Measurements from ENCODE around the gene COL27A1. TPM values are rescaled to one million over a fixed set of nuclear protein-coding genes. Genes with fewer than 3 reads are reported as not detected.

COL27A1 gene
- total RNA-seq, 4 donors from 2014 or later, result 2.1 to 9.0 (median 3.8) TPM

GRCh38 chr9:114278356-114278755, 123.0 kb downstream of the COL27A1 start:
- DNase-seq, result no peak
- WGBS, 2 donors (ENCODE audit: low coverage in 1 of 2), result 61 to 69% methylated on average over 3 of the region's 3 CpGs
- in situ Hi-C loops (cut with MboI; ENCODE audit: low pct_ligation_motif_present in 1 of 4, low pct_unique_long_range_greater_than_20kb in 1 of 4, low sequenced_read_pairs in 3 of 4), result loop anchor here in 2 of 4 donors (25.0 kb wide), 2 partner anchors 191 to 466 kb away; partner anchors contain the start of genes AMBP (in 1 of the 2) and KIF12 (in 1 of the 2)

GRCh38 chr9:114278881-114279570, 123.7 kb downstream of the COL27A1 start:
- in situ Hi-C loops (cut with MboI; ENCODE audit: low pct_ligation_motif_present in 1 of 4, low pct_unique_long_range_greater_than_20kb in 1 of 4, low sequenced_read_pairs in 3 of 4), result loop anchor here in 2 of 4 donors (25.0 kb wide), 2 partner anchors 192 to 467 kb away; partner anchors contain the start of genes AMBP (in 1 of the 2) and KIF12 (in 1 of the 2)
- WGBS, 2 donors (ENCODE audit: low coverage in 1 of 2), result 70 to 72% methylated on average over 5 to 14 of the region's 14 CpGs

More at GRCh38 chr9:114278356-114278755, 123.0 kb downstream of the COL27A1 start:
- Histone ChIP-seq H3K27ac (peak overlapping the region in 1 of 4 donors; percentile 21), H3K4me1 (no peaks in the 10 kb centered on the region), H3K27me3 (no peaks in the 10 kb centered on the region), H3K36me3 (no peaks in the 10 kb centered on the region), H3K9me3 (no peaks in the 10 kb centered on the region), H3K4me3 (no peak overlapping the region)
- intact Hi-C loops (cut with DNase I; ENCODE audit: low total_unique reads), result no loop called here
- no peak for TF ChIP-seq POLR2AphosphoS5 (IDR thresholded peaks at IDR 0.05)
- no peak for TF ChIP-seq EP300 (IDR thresholded peaks at IDR 0.05; ENCODE audit: low read depth)
- TF ChIP-seq CTCF (IDR thresholded peaks at IDR 0.05), result no peak
- TF ChIP-seq POLR2A (IDR thresholded peaks at IDR 0.05), result no peak

GRCh38 chr9:114279693-114280092, 124.4 kb downstream of the COL27A1 start:
- H3K27ac ChIP-seq, result peak overlapping the region in 1 of 4 donors; percentile 21
- intact Hi-C loops (cut with DNase I; ENCODE audit: low total_unique reads) (no loop called here), in situ Hi-C loops (cut with MboI; ENCODE audit: low pct_ligation_motif_present in 1 of 4, low pct_unique_long_range_greater_than_20kb in 1 of 4, low sequenced_read_pairs in 3 of 4) (loop anchor here in 3 of 4 donors (10.0 to 25.0 kb wide), 5 partner anchors 125 to 467 kb away; partner anchors contain the start of genes AMBP (in 1 of the 3), COL27A1 (in 1 of the 3) and KIF12 (in 1 of the 3))
- H3K4me3 ChIP-seq, result no peak overlapping the region
- H3K9me3 ChIP-seq, result no peaks in the 10 kb centered on the region
- H3K36me3 ChIP-seq, result no peaks in the 10 kb centered on the region
- no peak for DNase-seq
- TF ChIP-seq POLR2A (IDR thresholded peaks at IDR 0.05), result no peak
- no peak for TF ChIP-seq CTCF (IDR thresholded peaks at IDR 0.05)
- no peak for TF ChIP-seq POLR2AphosphoS5 (IDR thresholded peaks at IDR 0.05)
- TF ChIP-seq EP300 (IDR thresholded peaks at IDR 0.05; ENCODE audit: low read depth), result no peak
- H3K4me1 ChIP-seq, result no peaks in the 10 kb centered on the region
- no peaks in the 10 kb centered on the region for H3K27me3 ChIP-seq
- WGBS, 2 donors (ENCODE audit: low coverage in 1 of 2), result 75 to 87% methylated on average over 3 of the region's 3 CpGs

More at GRCh38 chr9:114278881-114279570, 123.7 kb downstream of the COL27A1 start:
- no peaks in the 10 kb centered on the region for H3K9me3 ChIP-seq
- H3K36me3 ChIP-seq, result no peaks in the 10 kb centered on the region
- intact Hi-C loops (cut with DNase I; ENCODE audit: low total_unique reads), result no loop called here
- peak overlapping the region in 1 of 4 donors; percentile 21 for H3K27ac ChIP-seq
- TF ChIP-seq POLR2A (IDR thresholded peaks at IDR 0.05), result no peak
- DNase-seq, result no peak
- no peaks in the 10 kb centered on the region for H3K4me1 ChIP-seq
- H3K27me3 ChIP-seq, result no peaks in the 10 kb centered on the region
- no peak overlapping the region for H3K4me3 ChIP-seq

- no peak for TF ChIP-seq POLR2AphosphoS5 (IDR thresholded peaks at IDR 0.05)
- TF ChIP-seq CTCF (IDR thresholded peaks at IDR 0.05), result no peak
- TF ChIP-seq POLR2A (IDR thresholded peaks at IDR 0.05), result no peak
- no peak for TF ChIP-seq EP300 (IDR thresholded peaks at IDR 0.05; ENCODE audit: low read depth)
- no peaks in the 10 kb centered on the region for H3K9me3 ChIP-seq
- in situ Hi-C loops (cut with MboI; ENCODE audit: low pct_ligation_motif_present in 1 of 4, low pct_unique_long_range_greater_than_20kb in 1 of 4, low sequenced_read_pairs in 3 of 4), result loop anchor here in 3 of 4 donors (10.0 to 25.0 kb wide), 5 partner anchors 126 to 469 kb away; partner anchors contain the start of genes AMBP (in 1 of the 3), COL27A1 (in 1 of the 3) and KIF12 (in 1 of the 3)
- H3K27me3 ChIP-seq, result no peaks in the 10 kb centered on the region
- WGBS, 2 donors (ENCODE audit: low coverage in 1 of 2), result 63 to 76% methylated on average over 4 to 8 of the region's 8 CpGs
- no peaks in the 10 kb centered on the region for H3K36me3 ChIP-seq
- DNase-seq, result no peak
- H3K27ac ChIP-seq, result no peak overlapping the region
- no peak overlapping the region for H3K4me3 ChIP-seq
- no peaks in the 10 kb centered on the region for H3K4me1 ChIP-seq
- intact Hi-C loops (cut with DNase I; ENCODE audit: low total_unique reads), result no loop called here
Measured at GRCh38 chr9:114280636-114281472, 125.5 kb downstream of the COL27A1 start.

Data from transverse colon (tissue), 4 donors.